Osteoblast (primary cell): Measurements from ENCODE around the gene FSTL4. TPM values are rescaled to one million over a fixed set of nuclear protein-coding genes. Genes with fewer than 3 reads are reported as not detected.

Experiments used
- DNase-seq: peaks from one replicate; pipeline ENCODE4 v3.0.0; 2011; ENCODE audit warnings: low spot score, mixed read lengths; ENCODE audit not compliant: insufficient read length; ENCODE audit errors: missing footprints
- H2AFZ ChIP-seq: 2 replicates; pipeline ENCODE4 v1.6.0; 2011; ENCODE audit warnings: mild to moderate bottlenecking, low read length
- H3K27ac ChIP-seq: 2 replicates; pipeline ENCODE4 v1.5.1; 2011; ENCODE audit warnings: mild to moderate bottlenecking, low read depth, low read length, moderate library complexity
- H3K27me3 ChIP-seq: 2 replicates; pipeline ENCODE4 v1.6.0; 2012; ENCODE audit warnings: mild to moderate bottlenecking, control low read depth, inconsistent platforms, low read length, moderate library complexity; ENCODE audit not compliant: insufficient read depth
- H3K36me3 ChIP-seq: 2 replicates; pipeline ENCODE4 v1.5.1; 2011; ENCODE audit warnings: mild to moderate bottlenecking, low read length, control low read depth, moderate library complexity; ENCODE audit not compliant: insufficient read depth
- H3K4me1 ChIP-seq: 2 replicates; pipeline ENCODE4 v1.5.1; 2011; ENCODE audit warnings: mild to moderate bottlenecking, low read length, control low read depth, moderate library complexity; ENCODE audit not compliant: insufficient read depth
- H3K4me2 ChIP-seq: 2 replicates; pipeline ENCODE4 v1.6.0; 2011; ENCODE audit warnings: mild to moderate bottlenecking, low read length; ENCODE audit not compliant: insufficient read depth
- H3K4me3 ChIP-seq: fragments of 200-600 bp; sonication (generic); 3 replicates; pipeline ENCODE4 v1.5.1; 2012; ENCODE audit warnings: mild to moderate bottlenecking, low read length, inconsistent platforms; ENCODE audit not compliant: insufficient read depth
- H3K79me2 ChIP-seq: 2 replicates; pipeline ENCODE4 v1.6.0; 2012; ENCODE audit warnings: mild to moderate bottlenecking, low read length, control low read depth, inconsistent platforms; ENCODE audit not compliant: insufficient read depth
- H3K9me3 ChIP-seq: 2 replicates; pipeline ENCODE4 v1.5.1; 2011; ENCODE audit warnings: low read depth, low read length, control low read depth
- H4K20me1 ChIP-seq: 2 replicates; pipeline ENCODE4 v1.6.0; 2012; ENCODE audit warnings: mild to moderate bottlenecking, low read length, control low read depth; ENCODE audit not compliant: insufficient read depth
- CTCF ChIP-seq: IDR thresholded peaks from 2 replicates; pipeline ENCODE4 v1.5.1; 2011; ENCODE audit warnings: mild to moderate bottlenecking, low read depth, low read length, moderate library complexity; ENCODE audit errors: extremely low read depth
- total RNA-seq: library from RNA; depleted of rRNA; stranded (reverse); fragments of >200 nt; gene quantifications from 2 replicates; pipeline ENCODE4 v1.2.3, GENCODE V29; 2012

FSTL4 gene
- total RNA-seq, 1 donor, result not detected

DNA sequence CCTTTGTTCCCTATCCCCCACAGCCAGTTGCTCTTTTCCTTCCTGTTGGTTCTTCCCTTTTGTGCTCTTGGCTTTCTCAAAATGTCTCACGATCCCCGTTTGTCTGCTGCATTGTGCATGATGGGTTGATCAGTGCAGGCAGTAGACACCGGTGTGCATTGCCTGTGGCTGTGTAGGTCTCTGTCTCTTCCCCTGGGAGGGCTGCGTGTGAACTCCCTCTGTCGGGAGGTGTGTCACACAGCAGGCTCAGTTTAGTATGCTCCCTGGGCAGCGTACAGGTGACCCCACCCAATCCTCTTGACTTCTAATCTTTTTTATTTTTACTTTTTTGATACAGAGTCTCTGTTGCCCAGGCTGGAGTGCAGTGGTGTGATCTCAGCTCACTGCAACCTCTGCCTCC lies 265.3 kb downstream of the FSTL4 start:
- Histone ChIP-seq H3K79me2 (no peaks in the 10 kb centered on the region), H3K36me3 (no peaks in the 10 kb centered on the region), H2AFZ (no peak overlapping the region), H3K4me3 (no peak overlapping the region), H3K9me3 (no peaks in the 10 kb centered on the region), H3K4me2 (no peak overlapping the region), H3K4me1 (no peaks in the 10 kb centered on the region), H3K27me3 (peaks cover 5% of the 10 kb centered on the region), H3K27ac (no peak overlapping the region), H4K20me1 (no peaks in the 10 kb centered on the region)
- no peak for DNase-seq
- TF ChIP-seq CTCF, result no peak

DNA sequence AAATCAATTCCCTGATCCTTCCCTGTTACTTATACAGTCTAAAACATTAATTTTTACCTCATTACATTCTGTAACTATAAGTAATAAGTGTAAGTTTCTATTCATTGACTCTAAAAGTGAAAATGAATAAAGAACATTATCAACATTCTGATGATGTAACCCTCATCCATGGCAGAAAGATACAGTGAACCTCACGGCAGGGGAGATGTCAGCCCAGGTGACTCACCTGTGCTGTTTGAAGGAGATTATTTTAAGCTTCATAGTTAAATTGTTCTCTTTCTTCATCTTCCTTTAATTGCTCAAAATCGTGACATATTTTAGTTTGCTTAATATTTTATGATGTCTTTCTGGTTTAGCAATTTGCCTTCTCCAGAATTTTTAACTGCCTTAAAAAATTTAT lies 268.1 kb downstream of the FSTL4 start:
- no peak for TF ChIP-seq CTCF
- no peak overlapping the region for H3K4me2 ChIP-seq
- H2AFZ ChIP-seq, result no peak overlapping the region
- no peaks in the 10 kb centered on the region for H3K79me2 ChIP-seq
- no peaks in the 10 kb centered on the region for H3K36me3 ChIP-seq
- DNase-seq, result no peak
- peaks cover 5% of the 10 kb centered on the region for H3K27me3 ChIP-seq
- no peaks in the 10 kb centered on the region for H3K9me3 ChIP-seq
- no peaks in the 10 kb centered on the region for H4K20me1 ChIP-seq
- H3K27ac ChIP-seq, result no peak overlapping the region
- H3K4me1 ChIP-seq, result no peaks in the 10 kb centered on the region
- H3K4me3 ChIP-seq, result no peak overlapping the region

GRCh38 chr5:133343196-133343595 lies 269.1 kb downstream of the FSTL4 start:
- H3K4me1 ChIP-seq, result no peaks in the 10 kb centered on the region
- H2AFZ ChIP-seq, result no peak overlapping the region
- H3K4me3 ChIP-seq, result no peak overlapping the region
- H3K4me2 ChIP-seq, result no peak overlapping the region
- no peaks in the 10 kb centered on the region for H3K9me3 ChIP-seq
- no peaks in the 10 kb centered on the region for H3K36me3 ChIP-seq
- DNase-seq, result no peak
- no peak overlapping the region for H3K27ac ChIP-seq
- H3K27me3 ChIP-seq, result peaks cover 2% of the 10 kb centered on the region
- no peaks in the 10 kb centered on the region for H4K20me1 ChIP-seq
- no peaks in the 10 kb centered on the region for H3K79me2 ChIP-seq
- no peak for TF ChIP-seq CTCF

GRCh38 chr5:133341915-133342710 lies 270.2 kb downstream of the FSTL4 start:
- no peak overlapping the region for H2AFZ ChIP-seq
- DNase-seq, result no peak
- no peak overlapping the region for H3K27ac ChIP-seq
- H3K79me2 ChIP-seq, result no peaks in the 10 kb centered on the region
- H4K20me1 ChIP-seq, result no peaks in the 10 kb centered on the region
- no peak for TF ChIP-seq CTCF
- H3K9me3 ChIP-seq, result no peaks in the 10 kb centered on the region
- no peaks in the 10 kb centered on the region for H3K4me1 ChIP-seq
- no peaks in the 10 kb centered on the region for H3K36me3 ChIP-seq
- H3K27me3 ChIP-seq, result peaks cover 2% of the 10 kb centered on the region
- H3K4me2 ChIP-seq, result no peak overlapping the region
- no peak overlapping the region for H3K4me3 ChIP-seq
